Measurements from ENCODE around the gene RBMX.

- no peak for TF ChIP-seq GATA2 (IDR thresholded peaks at IDR 0.05; ENCODE audit: low read depth, low read length)
- no peak for TF ChIP-seq GATA3 (IDR thresholded peaks at IDR 0.05; ENCODE audit: low read depth, low read length)
These were observed 18.0 kb downstream of the RBMX start for GRCh38 chrX:136862546-136862945.

Data from SH-SY5Y (cell line).